ENCODE data around the gene C8G. TPM values are rescaled to one million over a fixed set of nuclear protein-coding genes. Genes with fewer than 3 reads are reported as not detected.

Gene C8G
- total and polyA plus RNA-seq, 2 of the 4 experiments (the other 2 are of a cell fraction) = 0.80 TPM; not detected in 1

- WGBS, 2 experiments (ENCODE audit: extremely low coverage in 2 of 2, insufficient read length in 1 of 2) = no CpG with 5 or more reads among the region's 9 CpGs
- Histone ChIP-seq H3K4me2 (ENCODE audit: low read depth, low read length) (no peak overlapping the region), H4K8ac (ENCODE audit: low read depth in 2 of 2, low read length in 2 of 2) (no peak overlapping the region), H2BK20ac (ENCODE audit: low read depth, low read length) (no peak overlapping the region), H3K27ac (ENCODE audit: insufficient read depth, low read length) (no peak overlapping the region), H3K36me3 (ENCODE audit: control insufficient read depth, insufficient read depth, low read length) (no peaks in the 10 kb centered on the region), H2AK9ac (replicated peaks; ENCODE audit: low read depth, low read length, poor library complexity) (no peak overlapping the region), H3K18ac (ENCODE audit: low read depth, low read length) (no peak overlapping the region), H4K20me1 (ENCODE audit: insufficient read depth, low read length) (no peaks in the 10 kb centered on the region), H3K9ac (ENCODE audit: low read depth, low read length) (no peak overlapping the region), H4K91ac (ENCODE audit: insufficient read depth, low read depth, low read length) (no peak overlapping the region), H3K9me1 (ENCODE audit: insufficient read depth, low read length) (peaks cover 2% of the 10 kb centered on the region; the same call in 1 of the 2 replicates), H3K23ac (ENCODE audit: low read depth, low read length) (no peak overlapping the region), H4K5ac (ENCODE audit: low read depth, low read length) (no peak overlapping the region), H3K4me1 (ENCODE audit: control insufficient read depth, insufficient read depth, low read length) (no peaks in the 10 kb centered on the region), H3K9me3 (ENCODE audit: control insufficient read depth, insufficient read depth, low read length) (no peaks in the 10 kb centered on the region), H2BK5ac (ENCODE audit: low read depth, low read length, poor library complexity, severe bottlenecking) (no peak overlapping the region), H3K79me1 (ENCODE audit: low read depth in 1 of 2, low read length in 2 of 2) (no peaks in the 10 kb centered on the region), H2AFZ (replicated peaks; ENCODE audit: low read length, poor library complexity) (no peak overlapping the region), H3K27me3 (ENCODE audit: control insufficient read depth, insufficient read depth, low read length) (peaks cover 26% of the 10 kb centered on the region), H3K56ac (ENCODE audit: extremely low read depth, insufficient read depth, low read length) (no peak overlapping the region), H3K4ac (ENCODE audit: low read depth, low read length) (no peak overlapping the region), H2BK15ac (ENCODE audit: low read depth, low read length) (no peak overlapping the region), H2AK5ac (ENCODE audit: low read depth, low read length) (no peak overlapping the region), H2BK120ac (ENCODE audit: low read depth, low read length) (no peak overlapping the region), H3K4me3 (ENCODE audit: insufficient read depth, low read depth, low read length) (no peak overlapping the region), H3K14ac (replicated peaks; ENCODE audit: low read depth, low read length) (no peak overlapping the region)
- in situ Hi-C loops (cut with MboI; ENCODE audit: low sequenced_read_pairs) = no loop called here
- no peak for TF ChIP-seq MAFK (IDR thresholded peaks at IDR 0.05; ENCODE audit: low read depth, low read length)
- no peak for TF ChIP-seq FOS (IDR thresholded peaks at IDR 0.05; ENCODE audit: low read depth, low read length)
- TF ChIP-seq CHD1 (IDR thresholded peaks at IDR 0.05; ENCODE audit: low read depth, low read length) = no peak
- TF ChIP-seq RFX5 (IDR thresholded peaks at IDR 0.05; ENCODE audit: low read depth, low read length) = no peak
- TF ChIP-seq ELK1 (IDR thresholded peaks at IDR 0.05; ENCODE audit: borderline replicate concordance, low read depth, low read length) = no peak
- TF ChIP-seq RAD21 (IDR thresholded peaks at IDR 0.05; ENCODE audit: low read length) = no peak
- TF ChIP-seq MAZ (IDR thresholded peaks at IDR 0.05; ENCODE audit: borderline replicate concordance, low read depth, low read length) = no peak
- no peak for TF ChIP-seq RCOR1 (IDR thresholded peaks at IDR 0.05; ENCODE audit: insufficient replicate concordance, low read length)
- TF ChIP-seq POLR2A (IDR thresholded peaks at IDR 0.05; ENCODE audit: low read depth, low read length) = no peak
- TF ChIP-seq MXI1 (IDR thresholded peaks at IDR 0.05; ENCODE audit: borderline replicate concordance, low read depth, low read length) = no peak
- TF ChIP-seq CEBPB (IDR thresholded peaks at IDR 0.05; ENCODE audit: low read depth, low read length) = no peak
- no peak for TF ChIP-seq CTCF (conservative IDR thresholded peaks at IDR 0.05; ENCODE audit: low read depth, low read length)
- TF ChIP-seq USF2 (IDR thresholded peaks at IDR 0.05; ENCODE audit: low read depth, low read length) = no peak
- no peak for TF ChIP-seq BHLHE40 (IDR thresholded peaks at IDR 0.05; ENCODE audit: low read depth, low read length)
- TF ChIP-seq NFE2L2 (IDR thresholded peaks at IDR 0.05; ENCODE audit: low read depth, low read length) = no peak
- no peak for TF ChIP-seq SMC3 (IDR thresholded peaks at IDR 0.05; ENCODE audit: low read depth, low read length)
- DNase-seq (no peak), ATAC-seq (ENCODE audit: low read depth) (no peak)
- dilution Hi-C loops (cut with HindIII; ENCODE audit: low sequenced_read_pairs, unreplicated experiment) = no loop called here
- BruUV-seq (replicated peaks) = no TSS peak
- ChIA-PET POLR2A (ENCODE audit: unreplicated experiment) (no interaction called here), CTCF (no interaction called here)
- intact Hi-C loops (cut with micrococcal nuclease) = no loop called here
Observed at GRCh38 chr9:136962163-136962562, 17.1 kb downstream of the C8G start.

Data from IMR-90 (cell line).